GM12891 (cell line): ENCODE measurements around the gene NOC4L.
"Not testable (repeated sequence)": the region's sequence is repeated elsewhere in the genome, so short reads cannot be mapped to it uniquely, and the experiment has no call there.

ENCODE experiments used
- PAX5 ChIP-seq: IDR thresholded peaks from 2 replicates; pipeline ENCODE4 v1.6.1; 2011; ENCODE audit warnings: low read length, moderate library complexity, mild to moderate bottlenecking; ENCODE audit not compliant: insufficient read depth, severe bottlenecking
- POLR2A ChIP-seq: IDR thresholded peaks from 2 replicates; pipeline ENCODE4 v1.6.1; 2011; ENCODE audit warnings: low read depth, low read length, control low read depth

- TF ChIP-seq POLR2A, PAX5: not testable (repeated sequence)
Observed at GRCh38 chr12:132195242-132195641, 51.0 kb downstream of the NOC4L start.
